Mesendoderm (in vitro differentiated cells): ENCODE results near the gene BMX.

ENCODE experiments used
- DNase-seq: peaks from one replicate; pipeline ENCODE4 v3.0.0; 2013
- H2AK5ac ChIP-seq: 2 replicates; pipeline ENCODE4 v1.6.1; 2013; ENCODE audit warnings: low read length, inconsistent platforms
- H2BK120ac ChIP-seq: 2 replicates; pipeline ENCODE4 v1.6.1; 2013; ENCODE audit warnings: low read depth, mild to moderate bottlenecking, low read length, moderate library complexity, mixed read lengths
- H2BK15ac ChIP-seq: replicated peaks from 2 replicates; pipeline ENCODE4 v1.6.1; 2013; ENCODE audit warnings: low read depth, mild to moderate bottlenecking, moderate library complexity
- H2BK5ac ChIP-seq: 2 replicates; pipeline ENCODE4 v1.6.1; 2013; ENCODE audit warnings: low read length, inconsistent platforms
- H3K18ac ChIP-seq: 2 replicates; pipeline ENCODE4 v1.6.1; 2013; ENCODE audit warnings: mild to moderate bottlenecking, low read length, mixed read lengths
- H3K23ac ChIP-seq: one replicate; pipeline ENCODE4 v1.6.1; 2013; ENCODE audit warnings: low read length
- H3K27ac ChIP-seq: 2 replicates; pipeline ENCODE4 v1.5.1; 2013; ENCODE audit warnings: low read depth, mild to moderate bottlenecking, inconsistent platforms, low read length, moderate library complexity
- H3K27me3 ChIP-seq: 2 replicates; pipeline ENCODE4 v1.6.1; 2013; ENCODE audit warnings: low read length, control low read depth, mild to moderate bottlenecking, inconsistent platforms; ENCODE audit not compliant: insufficient read depth, poor library complexity
- H3K36me3 ChIP-seq: 2 replicates; pipeline ENCODE4 v1.6.1; 2013; ENCODE audit warnings: low read length, inconsistent platforms; ENCODE audit not compliant: control insufficient read depth, insufficient read depth
- H3K4ac ChIP-seq: one replicate; pipeline ENCODE4 v1.6.1; 2013; ENCODE audit warnings: low read depth, mild to moderate bottlenecking, low read length, moderate library complexity
- H3K4me1 ChIP-seq: 2 replicates; pipeline ENCODE4 v1.6.1; 2013; ENCODE audit warnings: low read depth, low read length, inconsistent platforms; ENCODE audit not compliant: control insufficient read depth
- H3K4me2 ChIP-seq: 2 replicates; pipeline ENCODE4 v1.6.1; 2013; ENCODE audit warnings: low read length
- H3K4me3 ChIP-seq: 2 replicates; pipeline ENCODE4 v1.5.1; 2013; ENCODE audit warnings: mild to moderate bottlenecking, low read length
- H3K56ac ChIP-seq: one replicate; pipeline ENCODE4 v1.6.1; 2013; ENCODE audit warnings: low read length
- H3K79me1 ChIP-seq: 2 replicates; pipeline ENCODE4 v1.6.1; 2013; ENCODE audit warnings: low read length, inconsistent platforms
- H3K79me2 ChIP-seq: 2 replicates; pipeline ENCODE4 v1.6.1; 2013; ENCODE audit warnings: mild to moderate bottlenecking, low read length; ENCODE audit not compliant: control insufficient read depth, insufficient read depth
- H3K9ac ChIP-seq: 2 replicates; pipeline ENCODE4 v1.6.1; 2013; ENCODE audit warnings: low read length, inconsistent platforms
- H4K5ac ChIP-seq: one replicate; pipeline ENCODE4 v1.6.1; 2013; ENCODE audit warnings: low read length
- H4K8ac ChIP-seq: one replicate; pipeline ENCODE4 v1.6.1; 2013; ENCODE audit warnings: low read depth, mild to moderate bottlenecking, control low read depth, low read length, moderate library complexity
- WGBS: extraction: QIAGEN DNeasy Blood & Tissue Kit; methylation state at CpG from one replicate; pipeline ENCODE4 v1.1.7; 2013; ENCODE audit warnings: low lambda C conversion rate, missing lambda C conversion rate; ENCODE audit not compliant: insufficient coverage; ENCODE audit errors: extremely low coverage; 5-methylcytosine and 5-hydroxymethylcytosine counted together

Gene BMX

DNA sequence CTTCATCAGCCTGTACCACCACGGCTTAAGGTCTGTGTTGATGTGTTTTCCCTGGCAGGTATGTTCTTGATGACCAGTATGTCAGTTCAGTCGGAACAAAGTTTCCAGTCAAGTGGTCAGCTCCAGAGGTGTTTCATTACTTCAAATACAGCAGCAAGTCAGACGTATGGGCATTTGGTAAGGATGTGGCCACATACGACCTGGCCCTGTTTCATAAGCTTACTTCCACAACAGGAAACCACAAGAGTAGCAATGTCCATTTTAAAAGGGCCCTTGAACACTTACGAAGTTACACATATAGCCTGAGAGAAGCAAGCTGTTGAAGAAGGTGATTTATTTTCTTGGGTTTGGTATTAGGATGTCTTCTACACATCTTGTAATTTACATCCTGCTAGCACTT, 46.1 kb downstream of the BMX start:
- H3K79me1 ChIP-seq, result no peaks in the 10 kb centered on the region
- no peaks in the 10 kb centered on the region for H3K4me1 ChIP-seq
- no peak overlapping the region for H2AK5ac ChIP-seq
- H3K56ac ChIP-seq, result no peak overlapping the region
- H3K23ac ChIP-seq, result no peak overlapping the region
- H3K4ac ChIP-seq, result no peak overlapping the region
- no peaks in the 10 kb centered on the region for H3K36me3 ChIP-seq
- no peak overlapping the region for H3K18ac ChIP-seq
- no peaks in the 10 kb centered on the region for H3K79me2 ChIP-seq
- H3K27me3 ChIP-seq, result no peaks in the 10 kb centered on the region
- no peak overlapping the region for H3K27ac ChIP-seq
- no peak overlapping the region for H3K4me2 ChIP-seq
- DNase-seq, result no peak
- H2BK120ac ChIP-seq, result no peak overlapping the region
- no peak overlapping the region for H3K9ac ChIP-seq
- WGBS, result no CpG with 5 or more reads among the region's 5 CpGs
- no peak overlapping the region for H3K4me3 ChIP-seq
- H4K5ac ChIP-seq, result no peak overlapping the region
- H4K8ac ChIP-seq, result no peak overlapping the region
- H2BK15ac ChIP-seq, result no peak overlapping the region
- H2BK5ac ChIP-seq, result no peak overlapping the region

GRCh38 chrX:15547356-15547755, 46.7 kb downstream of the BMX start:
- Histone ChIP-seq H3K56ac (no peak overlapping the region), H3K79me2 (no peaks in the 10 kb centered on the region), H3K27ac (no peak overlapping the region), H2BK5ac (no peak overlapping the region), H4K5ac (no peak overlapping the region), H3K79me1 (no peaks in the 10 kb centered on the region), H3K36me3 (no peaks in the 10 kb centered on the region), H3K27me3 (no peaks in the 10 kb centered on the region), H3K23ac (no peak overlapping the region), H3K9ac (no peak overlapping the region), H2BK120ac (no peak overlapping the region), H3K4me1 (no peaks in the 10 kb centered on the region), H2BK15ac (no peak overlapping the region), H3K4me2 (no peak overlapping the region), H3K4me3 (no peak overlapping the region), H3K18ac (no peak overlapping the region), H3K4ac (no peak overlapping the region), H4K8ac (no peak overlapping the region), H2AK5ac (no peak overlapping the region)
- no peak for DNase-seq
- no CpG with 5 or more reads among the region's 2 CpGs for WGBS

DNA sequence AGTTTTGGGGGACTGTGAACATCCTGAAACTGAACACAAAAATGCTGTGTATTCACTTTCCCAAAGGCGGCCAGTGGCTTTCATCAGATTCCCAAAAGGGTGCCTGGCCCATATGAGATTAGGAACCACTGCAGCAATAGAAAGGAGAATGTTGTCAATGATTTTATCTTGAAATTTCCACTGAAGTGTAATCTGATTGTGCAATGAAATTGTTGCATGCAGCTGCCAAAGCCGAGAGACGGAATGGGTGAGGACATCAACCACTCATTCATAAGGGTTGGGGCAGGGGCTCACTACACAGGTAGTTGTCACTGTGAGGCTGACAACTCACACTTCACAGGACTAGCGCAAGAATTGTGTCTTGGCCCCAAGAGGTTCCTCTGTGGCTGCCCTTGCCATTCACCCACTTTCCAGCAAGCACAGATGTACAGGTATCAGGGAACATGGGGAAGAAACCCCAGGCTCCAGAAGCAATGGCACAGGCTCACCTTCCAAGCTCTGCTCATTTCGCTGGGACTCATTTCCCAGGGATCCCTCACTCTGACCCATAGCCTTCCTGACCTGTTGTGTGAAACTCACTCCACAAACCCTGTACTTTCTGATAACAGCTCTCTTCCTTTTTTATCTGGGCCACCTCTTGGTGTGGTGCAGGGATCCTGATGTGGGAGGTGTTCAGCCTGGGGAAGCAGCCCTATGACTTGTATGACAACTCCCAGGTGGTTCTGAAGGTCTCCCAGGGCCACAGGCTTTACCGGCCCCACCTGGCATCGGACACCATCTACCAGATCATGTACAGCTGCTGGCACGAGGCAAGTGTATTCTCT, 48.8 kb downstream of the BMX start:
- no peak overlapping the region for H3K56ac ChIP-seq
- no peak overlapping the region for H3K4me3 ChIP-seq
- no peaks in the 10 kb centered on the region for H3K36me3 ChIP-seq
- H3K79me1 ChIP-seq, result no peaks in the 10 kb centered on the region
- H3K4ac ChIP-seq, result no peak overlapping the region
- no peak overlapping the region for H3K9ac ChIP-seq
- no peak overlapping the region for H2AK5ac ChIP-seq
- no peak overlapping the region for H3K18ac ChIP-seq
- no peak overlapping the region for H2BK5ac ChIP-seq
- H2BK120ac ChIP-seq, result no peak overlapping the region
- no peak overlapping the region for H2BK15ac ChIP-seq
- no peak overlapping the region for H4K5ac ChIP-seq
- H3K4me1 ChIP-seq, result no peaks in the 10 kb centered on the region
- H3K79me2 ChIP-seq, result no peaks in the 10 kb centered on the region
- H3K27ac ChIP-seq, result no peak overlapping the region
- H3K23ac ChIP-seq, result no peak overlapping the region
- DNase-seq, result no peak
- no peak overlapping the region for H4K8ac ChIP-seq
- no CpG with 5 or more reads among the region's 8 CpGs for WGBS
- H3K4me2 ChIP-seq, result no peak overlapping the region
- no peaks in the 10 kb centered on the region for H3K27me3 ChIP-seq

- Histone ChIP-seq H3K4me2 (no peak overlapping the region), H3K27me3 (no peaks in the 10 kb centered on the region), H3K18ac (no peak overlapping the region), H3K9ac (no peak overlapping the region), H3K36me3 (no peaks in the 10 kb centered on the region), H4K8ac (no peak overlapping the region), H3K56ac (no peak overlapping the region), H3K23ac (no peak overlapping the region), H4K5ac (no peak overlapping the region), H3K27ac (no peak overlapping the region), H3K4me1 (no peaks in the 10 kb centered on the region), H2BK120ac (no peak overlapping the region), H3K4ac (no peak overlapping the region), H2BK15ac (no peak overlapping the region), H3K79me2 (no peaks in the 10 kb centered on the region), H3K4me3 (no peak overlapping the region), H2BK5ac (no peak overlapping the region), H3K79me1 (no peaks in the 10 kb centered on the region), H2AK5ac (no peak overlapping the region)
- no CpG with 5 or more reads among the region's 3 CpGs for WGBS
- no peak for DNase-seq
These were observed 58.6 kb downstream of the BMX start for GRCh38 chrX:15559227-15559626.

GRCh38 chrX:15560924-15561323, 60.3 kb downstream of the BMX start:
- no peaks in the 10 kb centered on the region for H3K4me1 ChIP-seq
- DNase-seq, result no peak
- no peak overlapping the region for H3K4ac ChIP-seq
- H4K5ac ChIP-seq, result no peak overlapping the region
- no peak overlapping the region for H2BK15ac ChIP-seq
- H3K56ac ChIP-seq, result no peak overlapping the region
- no peak overlapping the region for H2BK120ac ChIP-seq
- H3K9ac ChIP-seq, result no peak overlapping the region
- H3K79me1 ChIP-seq, result no peaks in the 10 kb centered on the region
- no peak overlapping the region for H2BK5ac ChIP-seq
- no peaks in the 10 kb centered on the region for H3K27me3 ChIP-seq
- no peaks in the 10 kb centered on the region for H3K79me2 ChIP-seq
- no peak overlapping the region for H3K27ac ChIP-seq
- no peak overlapping the region for H3K23ac ChIP-seq
- no peak overlapping the region for H3K4me2 ChIP-seq
- no peak overlapping the region for H2AK5ac ChIP-seq
- no peak overlapping the region for H4K8ac ChIP-seq
- no CpG with 5 or more reads among the region's 3 CpGs for WGBS
- H3K18ac ChIP-seq, result no peak overlapping the region
- H3K36me3 ChIP-seq, result no peaks in the 10 kb centered on the region
- H3K4me3 ChIP-seq, result no peak overlapping the region

DNA sequence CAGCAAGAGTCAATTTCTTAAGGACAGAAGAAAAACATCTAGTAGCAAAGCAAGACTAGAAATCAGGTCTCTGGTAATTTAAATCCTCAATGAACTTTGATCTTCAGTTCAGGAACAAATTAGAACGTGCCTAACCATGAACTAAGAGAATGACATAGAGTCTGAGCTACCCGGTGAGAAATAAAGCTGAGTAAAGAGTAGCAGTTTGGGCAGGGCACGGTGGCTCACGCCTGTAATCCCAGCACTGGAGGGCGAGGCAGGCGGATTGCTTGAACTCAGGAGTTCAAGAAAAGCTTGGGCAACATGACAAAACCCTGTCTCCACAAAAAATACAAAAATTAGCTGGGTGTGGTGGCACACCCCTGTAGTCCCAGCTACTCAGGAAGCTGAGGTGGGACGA, 62.4 kb downstream of the BMX start:
- Histone ChIP-seq H3K9ac (no peak overlapping the region), H4K8ac (no peak overlapping the region), H3K56ac (no peak overlapping the region), H3K27ac (no peak overlapping the region), H3K4me1 (no peaks in the 10 kb centered on the region), H2BK5ac (no peak overlapping the region), H3K79me1 (no peaks in the 10 kb centered on the region), H3K4ac (no peak overlapping the region), H2AK5ac (no peak overlapping the region), H3K79me2 (no peaks in the 10 kb centered on the region), H3K27me3 (no peaks in the 10 kb centered on the region), H2BK15ac (no peak overlapping the region), H3K18ac (no peak overlapping the region), H2BK120ac (no peak overlapping the region), H3K23ac (no peak overlapping the region), H3K4me2 (no peak overlapping the region), H3K4me3 (no peak overlapping the region), H3K36me3 (no peaks in the 10 kb centered on the region), H4K5ac (no peak overlapping the region)
- no CpG with 5 or more reads among the region's 7 CpGs for WGBS
- no peak for DNase-seq
